ENCODE data around the gene DUSP2. TPM values are rescaled to one million over a fixed set of nuclear protein-coding genes. Genes with fewer than 3 reads are reported as not detected.

Gene DUSP2
- 21.1 TPM for total RNA-seq (2013)
- polyA plus RNA-seq (100 to 1,000 TPM in 1 of 3 donors, 10 to 100 TPM in 2; 48.4 to 392 (median 66.1) TPM), polyA minus RNA-seq (178 and 372 TPM in 2 replicates), total RNA-seq (92.7 to 874 (median 219) reads per million in 11 experiments)

GRCh38 chr2:96145036-96145847, at the start of gene DUSP2:
Gene DUSP2, minus strand, starts transcription at chr2:96145440. Its CDS starts 86 bp downstream, at chr2:96145354.
- Histone ChIP-seq H3K9me3 (replicated peaks in 1 of 2; ENCODE audit: control insufficient read depth in 1 of 2, insufficient read depth in 1 of 2, low read length in 2 of 2) (no peaks in the 10 kb centered on the region), H3K9ac (ENCODE audit: insufficient read depth, low read length, poor library complexity, severe bottlenecking) (peak within 1 kb of the TSS; percentile 84), H3K4me3 (replicated peaks in 1 of 3; ENCODE audit: low read depth in 2 of 3, low read length in 3 of 3) (peak within 1 kb of the TSS; percentile 40 to 93 (median 64)), H3K4me1 (ENCODE audit: control insufficient read depth in 1 of 2, insufficient read depth in 2 of 2, low read length in 2 of 2) (peaks cover 49 to 59% of the 10 kb centered on the region in 2 donors), H3K27me3 (ENCODE audit: control insufficient read depth in 2 of 2, insufficient read depth in 2 of 2, low read length in 2 of 2) (no peaks in the 10 kb centered on the region), H4K20me1 (ENCODE audit: insufficient read depth, low read length) (peaks cover 33% of the 10 kb centered on the region), H2AFZ (ENCODE audit: insufficient read depth, low read depth, low read length, poor library complexity, severe bottlenecking) (peak within 1 kb of the TSS; percentile 46), H3K79me2 (ENCODE audit: insufficient read depth, low read length) (peaks cover 7% of the 10 kb centered on the region), H3K27ac (ENCODE audit: low read depth in 1 of 2, low read length in 2 of 2) (peak within 1 kb of the TSS; percentile 95 to 98), H3K4me2 (replicated peaks; ENCODE audit: extremely low read depth, low read length, poor library complexity, severe bottlenecking) (peak within 1 kb of the TSS; percentile 91), H3K36me3 (replicated peaks in 1 of 2; ENCODE audit: control insufficient read depth in 1 of 2, insufficient read depth in 2 of 2, low read length in 2 of 2) (no peaks in the 10 kb centered on the region)
- Mint-ChIP-seq H3K4me3 (peak within 1 kb of the TSS; percentile 91 to 96), H3K9me3 (peaks cover 0 to 3% (median 0%) of the 10 kb centered on the region in 7 donors), H3K27me3 (ENCODE audit: low read depth in 3 of 3) (peaks cover 0 to 13% (median 3%) of the 10 kb centered on the region in 3 donors), H3K4me1 (peaks cover 60% of the 10 kb centered on the region), H3K36me3 (peaks cover 12 to 15% of the 10 kb centered on the region in 2 donors), H3K27ac (peak within 1 kb of the TSS; percentile 95 to 99 (median 98))
- under 1% methylated on average over 69 of the region's 94 CpGs for WGBS (ENCODE audit: insufficient coverage)
- intact Hi-C loops (cut with micrococcal nuclease) = loop anchor here (10.0 kb wide), 2 partner anchors 120 to 390 kb away; partner anchors contain the start of genes ARID5A (in 2 of the 2), CIAO1 (in 1 of the 2) and TMEM127 (in 1 of the 2)
- DNase-seq = peak; percentile 86 to 93 (median 92)
- TF ChIP-seq CTCF (IDR thresholded peaks at IDR 0.05) = no peak

- Mint-ChIP-seq H3K36me3 (peaks cover 65 to 79% of the 10 kb centered on the region in 2 donors), H3K9me3 (no peaks in the 10 kb centered on the region), H3K4me1 (no peaks in the 10 kb centered on the region), H3K4me3 (no peak overlapping the region), H3K27ac (peak overlapping the region in 1 of 7 donors; percentile 42), H3K27me3 (ENCODE audit: low read depth in 3 of 3) (no peaks in the 10 kb centered on the region)
- intact Hi-C loops (cut with micrococcal nuclease) = no loop called here
- Histone ChIP-seq H3K79me2 (ENCODE audit: insufficient read depth, low read length) (peaks cover 64% of the 10 kb centered on the region), H3K4me2 (replicated peaks; ENCODE audit: extremely low read depth, low read length, poor library complexity, severe bottlenecking) (no peak overlapping the region), H3K27me3 (ENCODE audit: control insufficient read depth in 2 of 2, insufficient read depth in 2 of 2, low read length in 2 of 2) (no peaks in the 10 kb centered on the region), H3K36me3 (replicated peaks in 1 of 2; ENCODE audit: control insufficient read depth in 1 of 2, insufficient read depth in 2 of 2, low read length in 2 of 2) (peaks cover 69 to 91% of the 10 kb centered on the region in 2 donors), H4K20me1 (ENCODE audit: insufficient read depth, low read length) (peaks cover 62% of the 10 kb centered on the region), H3K4me3 (replicated peaks in 1 of 3; ENCODE audit: low read depth in 2 of 3, low read length in 3 of 3) (no peak overlapping the region), H3K9me3 (replicated peaks in 1 of 2; ENCODE audit: control insufficient read depth in 1 of 2, insufficient read depth in 1 of 2, low read length in 2 of 2) (no peaks in the 10 kb centered on the region), H3K9ac (ENCODE audit: insufficient read depth, low read length, poor library complexity, severe bottlenecking) (no peak overlapping the region), H2AFZ (ENCODE audit: insufficient read depth, low read depth, low read length, poor library complexity, severe bottlenecking) (no peak overlapping the region), H3K4me1 (ENCODE audit: control insufficient read depth in 1 of 2, insufficient read depth in 2 of 2, low read length in 2 of 2) (no peaks in the 10 kb centered on the region), H3K27ac (ENCODE audit: low read depth in 1 of 2, low read length in 2 of 2) (peak overlapping the region in 1 of 2 donors; percentile 1)
- no peak for DNase-seq
- 97% methylated on average over 5 of the region's 11 CpGs for WGBS (ENCODE audit: insufficient coverage)
- no peak for TF ChIP-seq CTCF (IDR thresholded peaks at IDR 0.05)
These were observed 46.9 kb upstream of the DUSP2 start for GRCh38 chr2:96191937-96192670.
